Stimulated activated CD8-positive, alpha-beta memory T cell treated with anti-CD3 and anti-CD28 coated beads, Interleukin-12 subunit alpha, Interleukin-12 subunit beta, amount 100 ng/mL, for 4 hours (primary cell): ENCODE results near the gene CLCA2.

Experiments used
- DNase-seq: peaks from one replicate; pipeline ENCODE4 v3.0.0-alpha.2; 2020; ENCODE audit warnings: low read depth

The CLCA2 gene

GRCh38 chr1:86430376-86430775 lies 6.4 kb downstream of the CLCA2 start:
- no peak for DNase-seq

GRCh38 chr1:86434059-86434458 lies 10.1 kb downstream of the CLCA2 start:
- DNase-seq = no peak

- DNase-seq = no peak
Observed at GRCh38 chr1:86435327-86435726, 11.4 kb downstream of the CLCA2 start.

- DNase-seq = no peak
Observed at GRCh38 chr1:86436041-86436440, 12.1 kb downstream of the CLCA2 start.

DNA sequence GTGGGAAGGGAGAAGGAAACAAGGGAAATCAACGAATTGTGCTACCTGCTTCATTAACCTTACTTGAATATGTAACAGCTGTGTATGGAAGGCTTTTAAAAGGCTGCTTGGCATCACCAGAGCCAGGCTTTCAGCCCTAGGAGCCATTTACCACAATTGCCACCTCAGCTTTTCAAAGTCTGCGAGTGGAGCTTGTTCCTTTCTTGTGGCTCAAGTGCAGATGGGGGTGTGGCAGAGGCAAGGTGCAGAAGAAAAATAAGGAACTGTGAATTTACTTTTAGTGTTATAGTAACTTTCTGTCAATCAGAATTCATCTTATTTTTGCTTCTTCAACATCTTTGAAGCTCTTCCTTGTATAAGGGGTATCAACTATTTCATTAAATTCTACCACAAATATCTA lies 17.6 kb downstream of the CLCA2 start:
- no peak for DNase-seq

DNA sequence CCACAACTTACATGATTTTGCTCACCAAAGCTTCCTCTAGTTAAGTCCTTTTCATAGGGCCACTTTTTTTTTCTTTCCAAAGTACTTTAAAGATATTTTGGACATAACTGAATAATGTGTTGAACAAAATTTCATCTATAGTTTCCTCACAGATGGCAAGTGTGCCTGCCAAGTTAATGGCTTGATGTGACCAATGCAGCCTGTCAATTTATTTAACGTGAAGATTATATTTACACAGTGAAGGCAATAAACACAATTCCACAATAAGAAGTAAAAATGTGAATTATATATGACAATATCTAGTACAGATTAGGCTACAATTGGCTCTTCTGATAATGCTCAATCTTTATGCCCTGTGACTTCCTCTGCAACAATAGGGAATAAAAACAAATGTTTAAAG lies 18.0 kb downstream of the CLCA2 start:
- no peak for DNase-seq

GRCh38 chr1:86445919-86446318 lies 21.9 kb downstream of the CLCA2 start:
- no peak for DNase-seq

DNA sequence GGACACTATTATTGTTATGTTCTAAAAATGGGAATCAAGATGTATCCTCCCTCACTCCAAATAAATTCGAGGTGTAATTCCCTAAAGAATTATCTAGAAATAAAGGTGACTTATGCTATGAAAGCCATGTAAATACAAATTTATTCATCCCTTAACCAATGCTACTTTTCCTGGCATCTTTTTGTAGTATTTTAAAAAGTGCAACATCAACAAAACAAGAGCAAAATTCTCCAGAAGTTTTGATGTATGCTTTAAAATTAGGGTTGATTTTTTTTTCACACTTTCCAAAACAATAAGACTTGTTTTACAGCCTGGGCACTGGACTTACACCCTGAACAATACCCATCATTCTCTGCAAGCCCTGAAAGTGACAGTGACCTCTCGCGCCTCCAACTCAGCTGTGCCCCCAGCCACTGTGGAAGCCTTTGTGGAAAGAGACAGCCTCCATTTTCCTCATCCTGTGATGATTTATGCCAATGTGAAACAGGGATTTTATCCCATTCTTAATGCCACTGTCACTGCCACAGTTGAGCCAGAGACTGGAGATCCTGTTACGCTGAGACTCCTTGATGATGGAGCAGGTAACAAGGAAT lies 23.3 kb downstream of the CLCA2 start:
- DNase-seq = no peak

- DNase-seq = no peak
Observed at GRCh38 chr1:86448670-86449069, 24.7 kb downstream of the CLCA2 start.

DNA sequence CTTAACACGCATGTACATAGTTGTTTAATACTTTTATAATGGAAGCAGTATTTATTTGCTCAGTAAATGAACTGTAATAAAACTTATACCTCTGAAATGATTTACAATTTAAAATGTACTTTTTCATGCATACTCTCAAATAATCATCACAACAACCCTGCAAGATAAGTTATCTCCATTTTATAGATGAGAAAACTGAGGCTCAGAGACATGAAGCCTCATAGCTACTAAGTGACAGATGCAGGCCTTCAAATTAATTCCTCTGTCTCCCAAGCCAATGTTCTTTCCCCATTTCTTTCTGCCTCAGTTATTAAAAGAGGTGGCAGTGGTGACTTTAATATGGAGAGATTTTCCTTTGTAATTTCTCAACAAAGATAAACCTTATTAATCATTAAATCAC lies 25.1 kb downstream of the CLCA2 start:
- no peak for DNase-seq

DNA sequence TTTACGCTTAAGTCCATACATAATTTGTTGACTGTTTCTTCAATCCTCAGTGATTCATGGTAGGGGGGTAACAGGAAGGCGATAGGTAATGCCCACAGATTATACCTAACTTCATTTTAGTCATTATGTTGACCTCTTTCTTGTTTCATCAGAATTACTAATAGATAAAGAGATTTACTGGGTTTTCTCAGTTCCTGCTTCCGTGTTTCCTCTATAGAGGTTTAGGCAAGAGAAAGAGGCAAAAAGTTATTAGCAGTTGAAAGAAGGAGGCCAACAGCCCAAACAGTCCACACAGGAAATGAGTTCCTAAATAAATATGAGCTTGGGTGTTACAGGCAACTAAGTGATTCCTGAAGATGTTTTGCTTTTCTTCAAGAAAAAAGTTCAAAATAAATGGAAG lies 26.9 kb downstream of the CLCA2 start:
- DNase-seq = no peak

DNA sequence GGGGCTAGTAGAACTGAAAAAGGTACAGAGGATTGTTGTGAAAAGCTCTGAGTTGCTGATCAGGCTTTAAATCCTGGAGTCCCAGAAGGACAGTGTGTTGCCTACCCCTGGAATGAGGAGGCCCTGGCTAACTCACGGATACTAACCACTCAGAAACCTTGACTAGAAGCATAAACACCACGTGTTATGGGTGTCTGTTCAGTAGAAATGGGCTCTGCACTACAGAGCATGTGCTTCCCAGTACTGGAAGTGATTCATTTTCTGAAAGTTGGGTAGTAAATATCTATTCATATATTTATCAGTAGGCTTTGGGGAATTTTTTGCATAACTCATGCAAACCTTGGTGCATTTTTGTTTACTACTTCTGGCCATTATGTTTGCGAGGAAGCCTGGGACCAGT lies 29.7 kb downstream of the CLCA2 start:
- DNase-seq = no peak

- no peak for DNase-seq
Observed at GRCh38 chr1:86455073-86455472, 31.1 kb downstream of the CLCA2 start.

DNA sequence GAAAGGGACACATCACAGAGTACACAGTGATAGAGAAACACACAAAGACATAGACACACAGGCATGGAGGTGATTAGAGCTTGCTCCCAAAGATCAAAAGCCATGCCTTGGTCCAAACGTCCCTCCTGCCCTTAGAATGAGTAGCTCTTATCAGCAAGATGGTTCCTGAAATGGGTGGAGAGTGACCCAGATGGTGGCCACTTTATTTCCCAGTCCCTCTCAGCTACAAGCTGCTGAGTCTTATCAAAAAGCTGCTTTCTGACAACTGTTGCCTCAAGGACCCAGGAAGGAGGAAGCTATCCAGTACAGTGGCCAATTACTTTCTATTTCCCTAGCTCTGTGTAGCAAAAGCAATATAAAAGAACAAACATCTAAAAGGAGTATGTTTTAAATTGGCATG lies 37.0 kb downstream of the CLCA2 start:
- DNase-seq = no peak

GRCh38 chr1:86461482-86461881 lies 37.5 kb downstream of the CLCA2 start:
- DNase-seq = no peak

GRCh38 chr1:86464819-86465218 lies 40.8 kb downstream of the CLCA2 start:
- no peak for DNase-seq

DNA sequence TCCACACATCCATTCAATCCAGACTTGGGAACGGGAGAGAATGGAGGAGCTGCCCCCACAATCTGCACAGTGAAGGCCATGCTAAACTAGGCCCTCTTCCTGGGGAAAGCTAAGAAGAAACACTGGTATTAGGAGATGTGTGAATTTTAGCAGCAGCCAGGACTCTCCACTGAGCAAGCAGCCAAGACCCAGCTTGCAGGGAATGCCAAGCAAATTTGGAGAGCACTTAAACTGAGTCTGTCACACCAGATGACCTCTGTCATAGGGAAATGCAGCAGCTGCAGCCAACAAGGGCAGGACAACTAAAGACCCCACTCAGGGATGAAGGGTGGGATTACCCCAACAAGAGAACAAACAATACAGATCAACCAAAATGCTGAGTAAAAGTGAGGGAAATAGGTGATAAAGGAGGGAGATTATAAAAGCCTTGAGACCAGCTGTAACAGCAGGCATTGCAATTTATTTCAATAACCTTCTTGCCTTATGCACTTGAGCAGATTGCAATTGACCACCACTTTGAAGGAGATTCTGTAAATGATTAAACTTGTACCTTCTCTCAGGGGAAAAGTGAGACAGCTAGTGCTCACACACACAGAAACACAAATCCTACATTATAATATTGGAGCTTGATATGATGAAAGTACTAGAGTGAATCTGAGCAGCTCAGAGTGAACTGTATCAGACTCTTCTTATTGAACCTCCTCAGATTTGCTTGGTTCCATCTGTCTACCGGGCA lies 42.3 kb downstream of the CLCA2 start:
- no peak for DNase-seq

GRCh38 chr1:86466986-86467385 lies 43.0 kb downstream of the CLCA2 start:
- DNase-seq = no peak

DNA sequence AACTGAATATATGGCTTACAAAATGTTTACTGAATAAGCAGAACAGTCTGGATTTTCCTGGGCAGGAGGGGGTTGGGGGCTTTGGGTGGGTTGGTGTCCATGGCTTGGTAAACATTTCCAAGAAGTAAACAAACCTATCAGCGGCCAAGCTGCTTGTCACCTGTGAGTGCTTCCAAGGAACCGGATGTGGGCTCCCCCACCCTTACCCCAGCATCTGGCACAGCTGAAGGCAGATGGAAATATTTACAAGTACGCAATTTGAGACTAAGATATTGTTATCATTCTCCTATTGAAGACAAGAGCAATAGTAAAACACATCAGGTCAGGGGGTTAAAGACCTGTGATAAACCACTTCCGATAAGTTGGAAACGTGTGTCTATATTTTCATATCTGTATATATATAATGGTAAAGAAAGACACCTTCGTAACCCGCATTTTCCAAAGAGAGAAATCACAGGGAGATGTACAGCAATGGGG lies 44.6 kb downstream of the CLCA2 start, which contains the start of gene CLCA1:
Gene CLCA1, plus strand, starts transcription at position 427 of the 477 bp plus-strand sequence. Its CDS starts 45 bp downstream, at position 472.
- DNase-seq = no peak

DNA sequence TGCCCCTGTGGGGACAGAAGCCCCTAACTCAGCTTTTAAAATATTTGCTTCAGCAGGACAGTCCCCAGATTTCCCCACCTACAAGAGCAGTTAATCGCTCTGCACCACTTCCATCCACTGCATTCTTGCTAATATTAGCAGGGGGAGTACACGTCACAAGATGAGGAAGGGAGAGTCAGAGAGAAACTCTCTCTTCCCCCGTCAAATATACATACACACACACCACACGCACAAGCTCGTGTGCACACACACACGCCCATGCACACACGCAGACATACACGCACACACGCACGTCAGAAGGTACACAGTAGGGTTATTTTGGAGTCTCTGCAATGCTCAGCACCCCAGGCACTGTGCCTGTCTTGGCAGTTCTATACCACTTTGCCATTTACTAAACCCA lies 46.9 kb downstream of the CLCA2 start:
- DNase-seq = no peak

DNA sequence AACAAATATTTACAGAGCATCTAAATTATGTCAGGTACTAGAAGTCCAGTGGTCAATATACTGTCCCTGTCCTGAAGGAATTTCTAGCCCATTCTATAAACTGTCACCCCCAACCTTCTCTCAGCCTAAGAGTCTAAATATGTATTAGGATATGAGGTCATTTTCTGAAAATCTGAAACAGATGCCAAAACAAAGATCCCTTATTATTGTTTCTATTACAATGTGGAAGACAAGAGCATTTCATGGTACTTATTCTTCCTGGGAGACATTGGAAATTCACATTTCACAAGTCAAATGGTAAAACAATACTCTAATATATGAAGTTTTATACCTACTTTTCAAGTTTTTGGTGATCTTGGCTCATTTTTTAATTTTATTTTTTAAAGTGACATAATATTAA lies 47.3 kb downstream of the CLCA2 start:
- no peak for DNase-seq

DNA sequence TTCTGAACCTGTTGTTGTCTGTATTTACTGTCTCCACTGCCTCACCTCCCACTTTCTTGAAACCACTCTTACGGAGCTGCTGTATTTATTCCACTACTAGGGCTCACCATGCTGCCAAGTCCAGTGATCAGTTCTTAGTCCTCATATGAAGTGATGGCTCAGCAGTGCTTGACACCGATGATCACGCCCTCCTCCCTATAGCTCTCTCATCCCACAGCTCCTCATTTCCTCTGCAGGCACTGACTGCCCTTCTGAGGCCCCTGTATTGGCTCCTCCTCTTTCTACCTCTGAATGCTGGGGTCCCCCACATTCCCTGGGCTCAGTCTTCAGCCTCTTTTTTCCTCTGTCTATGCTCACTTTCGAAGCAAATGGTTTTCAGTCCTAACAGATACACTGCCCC lies 48.2 kb downstream of the CLCA2 start:
- DNase-seq = no peak

GRCh38 chr1:86472767-86473166 lies 48.8 kb downstream of the CLCA2 start:
- no peak for DNase-seq

GRCh38 chr1:86477256-86477655 lies 53.3 kb downstream of the CLCA2 start:
- DNase-seq = no peak
